Brain microvascular endothelial cell (primary cell): ENCODE data around the gene SMARCA4.

Experiments used
- DNase-seq: peaks from one replicate; pipeline ENCODE4 v3.0.0-alpha.2; 2020
- H3K27ac ChIP-seq: fragments of 250-450 bp; sonication (Bioruptor Pico); 2 replicates; pipeline ENCODE4 v1.5.1; 2020; ENCODE audit warnings: mild to moderate bottlenecking, moderate library complexity
- H3K27me3 ChIP-seq: fragments of 250-450 bp; sonication (Bioruptor Pico); replicated peaks from 2 replicates; pipeline ENCODE4 v1.5.1; 2020; ENCODE audit warnings: mild to moderate bottlenecking
- H3K36me3 ChIP-seq: fragments of 250-450 bp; sonication (Bioruptor Pico); replicated peaks from 2 replicates; pipeline ENCODE4 v1.5.1; 2020; ENCODE audit warnings: mild to moderate bottlenecking
- H3K4me3 ChIP-seq: 2 replicates; pipeline ENCODE4 v1.5.1; 2011; ENCODE audit warnings: low read depth, mild to moderate bottlenecking, control low read depth, low read length, moderate library complexity
- in situ Hi-C: cut with HindIII; loops from 2 replicates; pipeline ENCODE4 v1.10.0; 2017; ENCODE audit warnings: low sequenced_read_pairs, low pct_ligation_motif_present
- TF ChIP-seq, protein P1 (sequence below): IDR thresholded peaks from 2 replicates; pipeline ENCODE4 v1.5.1; 2011; ENCODE audit warnings: low read depth, mild to moderate bottlenecking, moderate library complexity, low read length, control low read depth, inconsistent platforms; ENCODE audit errors: missing control alignments

The SMARCA4 gene

DNA sequence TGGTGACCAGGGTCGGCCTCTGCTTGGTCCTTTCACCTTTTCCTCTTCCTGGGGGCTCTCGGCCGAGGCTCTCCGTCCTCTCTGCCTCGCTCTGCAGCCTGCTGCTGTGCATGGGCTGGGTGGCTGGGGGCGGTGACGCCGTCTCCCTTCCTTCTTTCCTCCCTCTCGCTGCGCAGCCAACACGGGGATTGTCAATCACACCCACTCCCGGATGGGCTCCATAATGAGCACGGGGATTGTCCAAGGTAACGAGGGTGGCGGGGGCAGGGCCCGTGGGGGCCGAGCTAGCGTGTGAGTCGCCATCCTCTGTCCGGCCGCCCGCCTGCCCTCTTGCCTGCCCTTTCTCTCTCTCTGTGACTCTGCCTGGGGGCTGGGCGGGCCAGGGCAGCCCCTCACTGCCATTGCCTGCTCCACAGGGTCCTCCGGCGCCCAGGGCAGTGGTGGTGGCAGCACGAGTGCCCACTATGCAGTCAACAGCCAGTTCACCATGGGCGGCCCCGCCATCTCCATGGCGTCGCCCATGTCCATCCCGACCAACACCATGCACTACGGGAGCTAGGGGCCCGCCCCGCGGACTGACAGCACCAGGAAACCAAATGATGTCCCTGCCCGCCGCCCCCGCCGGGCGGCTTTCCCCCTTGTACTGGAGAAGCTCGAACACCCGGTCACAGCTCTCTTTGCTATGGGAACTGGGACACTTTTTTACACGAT lies 39.5 kb upstream of the SMARCA4 start:
- DNase-seq, result no peak
- in situ Hi-C loops, result no loop called here
- no peak overlapping the region for H3K4me3 ChIP-seq

DNA sequence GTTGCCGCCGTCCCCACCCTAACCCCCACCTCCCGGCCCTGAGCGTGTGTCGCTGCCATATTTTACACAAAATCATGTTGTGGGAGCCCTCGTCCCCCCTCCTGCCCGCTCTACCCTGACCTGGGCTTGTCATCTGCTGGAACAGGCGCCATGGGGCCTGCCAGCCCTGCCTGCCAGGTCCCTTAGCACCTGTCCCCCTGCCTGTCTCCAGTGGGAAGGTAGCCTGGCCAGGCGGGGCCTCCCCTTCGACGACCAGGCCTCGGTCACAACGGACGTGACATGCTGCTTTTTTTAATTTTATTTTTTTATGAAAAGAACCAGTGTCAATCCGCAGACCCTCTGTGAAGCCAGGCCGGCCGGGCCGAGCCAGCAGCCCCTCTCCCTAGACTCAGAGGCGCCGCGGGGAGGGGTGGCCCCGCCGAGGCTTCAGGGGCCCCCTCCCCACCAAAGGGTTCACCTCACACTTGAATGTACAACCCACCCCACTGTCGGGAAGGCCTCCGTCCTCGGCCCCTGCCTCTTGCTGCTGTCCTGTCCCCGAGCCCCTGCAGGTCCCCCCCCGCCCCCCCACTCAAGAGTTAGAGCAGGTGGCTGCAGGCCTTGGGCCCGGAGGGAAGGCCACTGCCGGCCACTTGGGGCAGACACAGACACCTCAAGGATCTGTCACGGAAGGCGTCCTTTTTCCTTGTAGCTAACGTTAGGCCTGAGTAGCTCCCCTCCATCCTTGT lies 38.8 kb upstream of the SMARCA4 start:
- H3K4me3 ChIP-seq, result no peak overlapping the region
- no peak overlapping the region for H3K27ac ChIP-seq
- peaks cover 64% of the 10 kb centered on the region for H3K36me3 ChIP-seq
- in situ Hi-C loops, result no loop called here
- TF ChIP-seq, protein P1, sequence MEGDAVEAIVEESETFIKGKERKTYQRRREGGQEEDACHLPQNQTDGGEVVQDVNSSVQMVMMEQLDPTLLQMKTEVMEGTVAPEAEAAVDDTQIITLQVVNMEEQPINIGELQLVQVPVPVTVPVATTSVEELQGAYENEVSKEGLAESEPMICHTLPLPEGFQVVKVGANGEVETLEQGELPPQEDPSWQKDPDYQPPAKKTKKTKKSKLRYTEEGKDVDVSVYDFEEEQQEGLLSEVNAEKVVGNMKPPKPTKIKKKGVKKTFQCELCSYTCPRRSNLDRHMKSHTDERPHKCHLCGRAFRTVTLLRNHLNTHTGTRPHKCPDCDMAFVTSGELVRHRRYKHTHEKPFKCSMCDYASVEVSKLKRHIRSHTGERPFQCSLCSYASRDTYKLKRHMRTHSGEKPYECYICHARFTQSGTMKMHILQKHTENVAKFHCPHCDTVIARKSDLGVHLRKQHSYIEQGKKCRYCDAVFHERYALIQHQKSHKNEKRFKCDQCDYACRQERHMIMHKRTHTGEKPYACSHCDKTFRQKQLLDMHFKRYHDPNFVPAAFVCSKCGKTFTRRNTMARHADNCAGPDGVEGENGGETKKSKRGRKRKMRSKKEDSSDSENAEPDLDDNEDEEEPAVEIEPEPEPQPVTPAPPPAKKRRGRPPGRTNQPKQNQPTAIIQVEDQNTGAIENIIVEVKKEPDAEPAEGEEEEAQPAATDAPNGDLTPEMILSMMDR, result peak; percentile 1
- no peaks in the 10 kb centered on the region for H3K27me3 ChIP-seq
- no peak for DNase-seq

More for the DNA sequence above, 39.5 kb upstream of the SMARCA4 start:
- TF ChIP-seq, protein P1, result no peak
- H3K27me3 ChIP-seq, result no peaks in the 10 kb centered on the region
- H3K27ac ChIP-seq, result no peak overlapping the region
- peaks cover 68% of the 10 kb centered on the region for H3K36me3 ChIP-seq

DNA sequence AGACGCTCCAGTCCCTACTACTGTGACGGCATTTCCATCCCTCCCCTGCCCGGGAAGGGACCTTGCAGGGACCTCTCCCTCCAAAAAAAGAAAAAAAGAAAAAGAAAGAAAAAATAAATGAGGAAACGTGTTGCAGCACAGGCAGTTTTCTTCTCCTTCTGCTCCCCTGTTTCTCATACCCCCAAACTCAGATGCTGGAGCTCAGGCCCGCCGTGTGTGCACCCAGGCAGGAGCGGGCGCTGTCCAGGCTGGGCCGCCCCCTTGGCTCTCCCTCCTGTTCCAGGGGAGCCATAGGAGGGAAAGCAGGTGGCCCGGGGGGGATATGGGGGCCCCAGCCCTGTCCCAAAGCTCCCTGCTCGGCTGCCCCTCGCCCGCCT lies 38.2 kb upstream of the SMARCA4 start:
- in situ Hi-C loops, result no loop called here
- Histone ChIP-seq H3K27me3 (no peaks in the 10 kb centered on the region), H3K36me3 (peaks cover 64% of the 10 kb centered on the region), H3K4me3 (no peak overlapping the region), H3K27ac (no peak overlapping the region)
- no peak for DNase-seq
- TF ChIP-seq, protein P1, result no peak

DNA sequence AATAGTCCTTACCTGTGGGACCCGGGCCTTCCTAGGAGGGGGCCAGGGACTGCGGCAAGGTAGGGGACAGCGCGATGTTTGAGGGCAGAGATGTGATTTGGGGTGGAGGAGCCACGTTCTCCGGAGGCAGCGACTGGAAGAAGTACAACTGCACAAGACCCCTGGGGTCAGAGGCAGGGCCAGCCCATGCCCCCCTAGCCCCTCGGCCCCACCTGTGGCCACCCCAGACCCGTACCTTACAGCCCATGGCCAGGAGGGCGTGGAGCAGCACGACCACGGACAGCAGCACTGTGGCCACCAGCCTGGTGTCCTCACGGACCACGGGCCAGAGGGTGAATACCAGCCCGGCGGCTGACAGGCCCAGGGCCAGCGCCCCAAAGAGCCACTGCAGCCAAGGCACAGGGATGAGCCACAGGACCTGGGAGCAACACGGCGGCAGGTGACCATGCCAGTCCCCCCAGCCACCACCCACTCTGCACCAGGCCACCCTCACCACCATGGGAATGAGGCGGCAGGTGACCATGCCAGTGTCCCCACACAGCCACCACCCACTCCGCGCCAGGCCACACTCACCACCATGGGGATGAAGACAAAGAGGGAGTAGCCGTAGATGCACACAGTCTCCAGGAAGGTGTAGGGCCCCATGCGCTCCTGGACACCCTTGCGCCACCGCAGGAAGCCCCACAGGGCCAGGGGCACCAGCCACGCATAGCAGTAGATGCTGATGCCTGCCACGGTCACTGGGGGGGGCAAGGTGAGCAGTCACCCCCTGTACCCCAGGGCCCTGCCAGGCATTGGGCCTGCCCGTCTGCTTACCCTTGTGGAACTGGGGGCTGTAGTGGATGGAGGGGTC lies 37.3 kb upstream of the SMARCA4 start:
- TF ChIP-seq, protein P1, result no peak
- DNase-seq, result no peak
- H3K27me3 ChIP-seq, result no peaks in the 10 kb centered on the region
- no peak overlapping the region for H3K4me3 ChIP-seq
- peaks cover 61% of the 10 kb centered on the region for H3K36me3 ChIP-seq
- in situ Hi-C loops, result no loop called here
- no peak overlapping the region for H3K27ac ChIP-seq

DNA sequence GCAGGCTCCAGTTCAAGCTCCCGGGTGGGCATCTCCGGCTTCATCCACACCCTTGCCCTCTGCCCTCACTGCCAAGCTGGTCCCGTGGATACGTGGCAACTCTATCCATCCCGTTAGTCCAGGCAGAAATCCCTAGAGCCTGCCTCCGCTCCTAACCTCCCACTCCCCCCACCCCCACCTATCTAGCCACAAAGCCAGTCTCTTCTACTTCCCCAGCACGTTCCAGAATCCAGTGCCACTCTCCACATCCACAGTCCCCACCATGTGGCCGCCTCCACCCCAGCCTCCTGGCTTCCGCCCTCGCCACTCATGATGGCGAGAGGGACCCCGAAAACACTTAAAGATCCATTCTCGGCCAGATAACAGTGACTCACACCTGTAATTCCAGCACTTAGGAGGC lies 36.2 kb upstream of the SMARCA4 start:
- Histone ChIP-seq H3K36me3 (peaks cover 52% of the 10 kb centered on the region), H3K27me3 (no peaks in the 10 kb centered on the region), H3K4me3 (no peak overlapping the region), H3K27ac (no peak overlapping the region)
- in situ Hi-C loops, result no loop called here
- DNase-seq, result no peak
- TF ChIP-seq, protein P1, result no peak
